Upper lobe of left lung (tissue), 4 donors: ENCODE measurements around the gene C2orf49.

ENCODE experiments used
- POLR2A ChIP-seq, 4 donors: fragments of 450-650 bp; IDR thresholded peaks; one replicate each; pipeline ENCODE4 v1.5.1; 2016 to 2017; ENCODE audit warnings: antibody characterized with exemption in 4 of 4, mild to moderate bottlenecking in 2 of 4
- POLR2AphosphoS5 ChIP-seq, 2 donors: sonication (generic); formaldehyde crosslinking; IDR thresholded peaks; one replicate each; pipeline ENCODE4 v1.5.1; 2017; ENCODE audit warnings: antibody characterized with exemption in 2 of 2
- TF ChIP-seq, protein P1 (sequence below), 6 experiments: fragments of 450-650 bp in 4 of 6; fragments of 200-600 bp in 2 of 6; sonication (generic) in 2 of 6; IDR thresholded peaks; one replicate each; pipeline ENCODE4 v1.5.1; 2016 to 2019; ENCODE audit warnings: antibody characterized with exemption in 6 of 6

DNA sequence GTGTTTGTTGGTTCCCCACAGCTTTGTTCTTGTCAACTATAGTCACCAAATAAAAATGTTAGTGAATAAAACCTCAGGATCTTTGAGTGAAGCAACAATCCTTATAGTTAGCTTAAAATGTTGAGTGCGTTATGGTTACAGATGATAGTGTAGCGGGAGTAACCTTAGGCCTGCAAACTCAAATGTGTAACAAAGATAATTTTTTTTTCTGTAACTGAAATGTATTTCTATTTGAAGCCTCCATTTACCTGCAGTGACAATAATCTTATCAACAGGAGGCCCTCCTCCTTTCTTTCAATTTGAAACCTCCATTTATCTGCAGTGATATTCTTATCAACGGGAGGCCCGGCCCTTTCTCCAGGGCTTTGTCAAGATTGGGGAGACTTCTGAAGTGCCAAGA is 3.1 kb upstream of the C2orf49 start:
- TF ChIP-seq POLR2A (IDR thresholded peaks at IDR 0.05), result no peak
- TF ChIP-seq, protein P1, sequence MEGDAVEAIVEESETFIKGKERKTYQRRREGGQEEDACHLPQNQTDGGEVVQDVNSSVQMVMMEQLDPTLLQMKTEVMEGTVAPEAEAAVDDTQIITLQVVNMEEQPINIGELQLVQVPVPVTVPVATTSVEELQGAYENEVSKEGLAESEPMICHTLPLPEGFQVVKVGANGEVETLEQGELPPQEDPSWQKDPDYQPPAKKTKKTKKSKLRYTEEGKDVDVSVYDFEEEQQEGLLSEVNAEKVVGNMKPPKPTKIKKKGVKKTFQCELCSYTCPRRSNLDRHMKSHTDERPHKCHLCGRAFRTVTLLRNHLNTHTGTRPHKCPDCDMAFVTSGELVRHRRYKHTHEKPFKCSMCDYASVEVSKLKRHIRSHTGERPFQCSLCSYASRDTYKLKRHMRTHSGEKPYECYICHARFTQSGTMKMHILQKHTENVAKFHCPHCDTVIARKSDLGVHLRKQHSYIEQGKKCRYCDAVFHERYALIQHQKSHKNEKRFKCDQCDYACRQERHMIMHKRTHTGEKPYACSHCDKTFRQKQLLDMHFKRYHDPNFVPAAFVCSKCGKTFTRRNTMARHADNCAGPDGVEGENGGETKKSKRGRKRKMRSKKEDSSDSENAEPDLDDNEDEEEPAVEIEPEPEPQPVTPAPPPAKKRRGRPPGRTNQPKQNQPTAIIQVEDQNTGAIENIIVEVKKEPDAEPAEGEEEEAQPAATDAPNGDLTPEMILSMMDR (IDR thresholded peaks at IDR 0.05), result no peak
- TF ChIP-seq POLR2AphosphoS5 (IDR thresholded peaks at IDR 0.05), result no peak
